SK-N-SH treated with all-trans-retinoic acid at 6 μM for 48 hours (cell line): ENCODE measurements around the gene SRPK2.

Experiments
- ATAC-seq: fragments of 200-7000 bp; cut with Tn5 transposase; 3 replicates; pipeline ENCODE4 v1.9.1; 2020; ENCODE audit warnings: mild to moderate bottlenecking, moderate library complexity
- ARNTL ChIP-seq: fragments of 450-650 bp; formaldehyde crosslinking; IDR thresholded peaks from 2 replicates; pipeline ENCODE4 v1.5.0; 2020; ENCODE audit warnings: low read depth, mild to moderate bottlenecking, moderate library complexity, borderline replicate concordance
- CSDC2 ChIP-seq: fragments of 250-450 bp; sonication (Bioruptor Pico); IDR thresholded peaks from 2 replicates; pipeline ENCODE4 v1.5.0; 2020; ENCODE audit warnings: mild to moderate bottlenecking, moderate library complexity
- GLIS3 ChIP-seq: fragments of 250-450 bp; sonication (Bioruptor Pico); IDR thresholded peaks from 2 replicates; pipeline ENCODE4 v1.5.0; 2020; ENCODE audit warnings: mild to moderate bottlenecking, moderate library complexity
- PPARA ChIP-seq: fragments of 250-450 bp; sonication (Bioruptor Pico); IDR thresholded peaks from 2 replicates; pipeline ENCODE4 v1.5.0; 2020; ENCODE audit warnings: mild to moderate bottlenecking, borderline replicate concordance
- RARB ChIP-seq: fragments of 250-450 bp; sonication (Bioruptor Pico); IDR thresholded peaks from 2 replicates; pipeline ENCODE4 v1.8.0; 2021; ENCODE audit warnings: mild to moderate bottlenecking, moderate library complexity
- SNAI2 ChIP-seq: fragments of 250-450 bp; sonication (Bioruptor Pico); IDR thresholded peaks from 2 replicates; pipeline ENCODE4 v1.5.0; 2020; ENCODE audit warnings: mild to moderate bottlenecking, moderate library complexity
- TCF4 ChIP-seq: fragments of 250-450 bp; sonication (Bioruptor Pico); IDR thresholded peaks from 2 replicates; pipeline ENCODE4 v1.8.0; 2021; ENCODE audit warnings: mild to moderate bottlenecking, moderate library complexity, borderline replicate concordance
- ZFP3 ChIP-seq: fragments of 250-450 bp; sonication (Bioruptor Pico); IDR thresholded peaks from 2 replicates; pipeline ENCODE4 v1.5.0; 2020; ENCODE audit warnings: mild to moderate bottlenecking, moderate library complexity
- ZFP30 ChIP-seq: fragments of 450-650 bp; formaldehyde crosslinking; IDR thresholded peaks from 2 replicates; pipeline ENCODE4 v1.5.0; 2022; ENCODE audit warnings: mild to moderate bottlenecking, moderate library complexity
- ZNF565 ChIP-seq: fragments of 450-650 bp; formaldehyde crosslinking; conservative IDR thresholded peaks from 2 replicates; pipeline ENCODE4 v1.5.0; 2020; ENCODE audit warnings: low read depth, mild to moderate bottlenecking, moderate library complexity
- ZNF70 ChIP-seq: fragments of 450-650 bp; formaldehyde crosslinking; IDR thresholded peaks from 2 replicates; pipeline ENCODE4 v1.5.0; 2020; ENCODE audit warnings: mild to moderate bottlenecking, moderate library complexity
- TF ChIP-seq, protein P1 (sequence below): fragments of 250-450 bp; sonication (Bioruptor Pico); IDR thresholded peaks from 2 replicates; pipeline ENCODE4 v1.5.1; 2021; ENCODE audit warnings: mild to moderate bottlenecking, moderate library complexity
- TF ChIP-seq, protein P2 (sequence below): fragments of 250-450 bp; sonication (Bioruptor Pico); IDR thresholded peaks from 2 replicates; pipeline ENCODE4 v1.5.1; 2020; ENCODE audit warnings: low read depth, mild to moderate bottlenecking, moderate library complexity
- TF ChIP-seq, protein P3 (sequence below): fragments of 250-450 bp; sonication (Bioruptor Pico); IDR thresholded peaks from 2 replicates; pipeline ENCODE4 v1.8.0; 2021; ENCODE audit warnings: low read depth, mild to moderate bottlenecking, moderate library complexity, borderline replicate concordance
- TF ChIP-seq, protein P4 (sequence below): fragments of 250-450 bp; sonication (Bioruptor Pico); IDR thresholded peaks from 2 replicates; pipeline ENCODE4 v1.8.0; 2020; ENCODE audit warnings: mild to moderate bottlenecking, moderate library complexity, borderline replicate concordance
- TF ChIP-seq, protein P5 (sequence below): fragments of 250-450 bp; sonication (Bioruptor Pico); IDR thresholded peaks from 2 replicates; pipeline ENCODE4 v1.5.0; 2020; ENCODE audit warnings: mild to moderate bottlenecking, moderate library complexity

Gene SRPK2

DNA sequence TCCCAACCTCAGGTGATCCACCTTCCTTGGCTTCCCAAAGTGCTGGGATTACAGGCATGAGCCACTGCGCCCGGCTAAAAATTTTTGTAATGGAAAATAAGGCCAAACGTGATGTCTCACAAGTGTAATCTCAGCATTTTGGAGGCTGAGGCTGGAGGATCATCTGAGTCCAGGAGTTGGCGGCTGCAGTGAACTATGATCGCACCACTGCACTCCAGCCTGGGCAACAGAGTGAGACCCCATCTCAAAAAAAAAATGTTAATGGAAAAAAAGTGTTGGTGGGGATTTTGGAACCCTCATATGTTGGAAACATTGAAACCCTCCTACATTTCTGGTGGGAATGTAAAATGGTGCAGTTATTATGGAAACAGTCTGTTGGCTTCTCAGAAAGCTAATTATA lies 2.7 kb upstream of the SRPK2 start:
- ATAC-seq: no peak
- TF ChIP-seq ZFP30 (CRISPR knock-in tag) (no peak), ARNTL (no peak)
- TF ChIP-seq, protein P1, sequence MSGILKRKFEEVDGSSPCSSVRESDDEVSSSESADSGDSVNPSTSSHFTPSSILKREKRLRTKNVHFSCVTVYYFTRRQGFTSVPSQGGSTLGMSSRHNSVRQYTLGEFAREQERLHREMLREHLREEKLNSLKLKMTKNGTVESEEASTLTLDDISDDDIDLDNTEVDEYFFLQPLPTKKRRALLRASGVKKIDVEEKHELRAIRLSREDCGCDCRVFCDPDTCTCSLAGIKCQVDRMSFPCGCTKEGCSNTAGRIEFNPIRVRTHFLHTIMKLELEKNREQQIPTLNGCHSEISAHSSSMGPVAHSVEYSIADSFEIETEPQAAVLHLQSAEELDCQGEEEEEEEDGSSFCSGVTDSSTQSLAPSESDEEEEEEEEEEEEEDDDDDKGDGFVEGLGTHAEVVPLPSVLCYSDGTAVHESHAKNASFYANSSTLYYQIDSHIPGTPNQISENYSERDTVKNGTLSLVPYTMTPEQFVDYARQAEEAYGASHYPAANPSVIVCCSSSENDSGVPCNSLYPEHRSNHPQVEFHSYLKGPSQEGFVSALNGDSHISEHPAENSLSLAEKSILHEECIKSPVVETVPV (CRISPR knock-in tag): no peak
- TF ChIP-seq, protein P2, sequence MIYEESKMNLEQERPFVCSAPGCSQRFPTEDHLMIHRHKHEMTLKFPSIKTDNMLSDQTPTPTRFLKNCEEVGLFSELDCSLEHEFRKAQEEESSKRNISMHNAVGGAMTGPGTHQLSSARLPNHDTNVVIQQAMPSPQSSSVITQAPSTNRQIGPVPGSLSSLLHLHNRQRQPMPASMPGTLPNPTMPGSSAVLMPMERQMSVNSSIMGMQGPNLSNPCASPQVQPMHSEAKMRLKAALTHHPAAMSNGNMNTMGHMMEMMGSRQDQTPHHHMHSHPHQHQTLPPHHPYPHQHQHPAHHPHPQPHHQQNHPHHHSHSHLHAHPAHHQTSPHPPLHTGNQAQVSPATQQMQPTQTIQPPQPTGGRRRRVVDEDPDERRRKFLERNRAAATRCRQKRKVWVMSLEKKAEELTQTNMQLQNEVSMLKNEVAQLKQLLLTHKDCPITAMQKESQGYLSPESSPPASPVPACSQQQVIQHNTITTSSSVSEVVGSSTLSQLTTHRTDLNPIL (CRISPR knock-in tag): no peak

DNA sequence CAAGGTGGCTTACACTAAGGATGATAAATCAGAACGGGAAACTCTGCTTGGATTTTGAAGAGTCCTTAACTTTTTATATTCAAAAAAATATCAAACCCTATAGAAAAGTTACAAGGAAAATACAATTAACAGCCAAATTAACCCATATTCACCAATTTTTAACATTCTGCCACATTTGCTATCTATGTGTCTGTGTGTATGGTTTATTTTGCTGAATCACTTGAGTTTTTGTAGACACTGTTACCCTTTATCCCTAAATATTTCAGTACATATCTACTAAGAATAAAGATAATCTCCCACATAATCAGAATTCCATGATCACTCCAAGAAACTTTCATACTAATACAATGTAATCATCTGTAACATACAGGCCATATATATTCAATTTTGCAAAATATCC lies 1.2 kb upstream of the SRPK2 start:
- TF ChIP-seq TCF4 (CRISPR knock-in tag) (no peak), GLIS3 (no peak), ARNTL (no peak), RARB (no peak), ZNF565 (CRISPR knock-in tag) (no peak), CSDC2 (CRISPR knock-in tag) (no peak), PPARA (no peak)
- TF ChIP-seq, protein P3, sequence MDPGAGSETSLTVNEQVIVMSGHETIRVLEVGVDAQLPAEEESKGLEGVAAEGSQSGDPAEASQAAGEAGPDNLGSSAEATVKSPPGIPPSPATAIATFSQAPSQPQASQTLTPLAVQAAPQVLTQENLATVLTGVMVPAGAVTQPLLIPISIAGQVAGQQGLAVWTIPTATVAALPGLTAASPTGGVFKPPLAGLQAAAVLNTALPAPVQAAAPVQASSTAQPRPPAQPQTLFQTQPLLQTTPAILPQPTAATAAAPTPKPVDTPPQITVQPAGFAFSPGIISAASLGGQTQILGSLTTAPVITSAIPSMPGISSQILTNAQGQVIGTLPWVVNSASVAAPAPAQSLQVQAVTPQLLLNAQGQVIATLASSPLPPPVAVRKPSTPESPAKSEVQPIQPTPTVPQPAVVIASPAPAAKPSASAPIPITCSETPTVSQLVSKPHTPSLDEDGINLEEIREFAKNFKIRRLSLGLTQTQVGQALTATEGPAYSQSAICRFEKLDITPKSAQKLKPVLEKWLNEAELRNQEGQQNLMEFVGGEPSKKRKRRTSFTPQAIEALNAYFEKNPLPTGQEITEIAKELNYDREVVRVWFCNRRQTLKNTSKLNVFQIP (CRISPR knock-in tag): no peak
- TF ChIP-seq, protein P2 (CRISPR knock-in tag): no peak
- ATAC-seq: no peak

DNA sequence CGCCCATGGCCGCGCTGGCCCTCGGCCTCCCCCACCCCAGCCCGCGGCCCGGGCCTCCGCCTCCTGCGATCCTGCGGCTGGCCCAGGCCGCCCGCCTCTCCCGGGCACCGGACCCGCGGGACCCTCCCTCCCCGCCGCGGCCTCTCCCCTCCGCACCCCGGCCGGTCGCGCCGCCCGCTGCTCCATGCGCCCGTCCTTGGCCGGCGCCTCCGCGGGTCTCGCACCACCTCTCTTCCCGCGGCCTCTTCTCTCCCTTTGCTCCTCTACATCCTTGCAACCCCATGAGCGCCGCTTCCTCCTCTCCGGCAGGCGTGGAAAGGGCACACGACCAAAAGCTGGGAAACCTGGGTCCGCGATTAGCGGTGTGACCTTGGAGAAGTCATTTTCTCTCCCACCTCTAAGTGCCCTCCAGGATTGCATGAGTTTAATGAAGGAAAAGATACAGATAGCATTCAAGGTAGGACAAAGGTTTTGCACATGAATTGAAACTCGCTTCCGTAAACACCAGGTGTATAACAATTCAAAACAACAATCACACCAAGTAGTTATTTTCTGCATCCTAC lies 448 bp upstream of the SRPK2 start:
- TF ChIP-seq, protein P4, sequence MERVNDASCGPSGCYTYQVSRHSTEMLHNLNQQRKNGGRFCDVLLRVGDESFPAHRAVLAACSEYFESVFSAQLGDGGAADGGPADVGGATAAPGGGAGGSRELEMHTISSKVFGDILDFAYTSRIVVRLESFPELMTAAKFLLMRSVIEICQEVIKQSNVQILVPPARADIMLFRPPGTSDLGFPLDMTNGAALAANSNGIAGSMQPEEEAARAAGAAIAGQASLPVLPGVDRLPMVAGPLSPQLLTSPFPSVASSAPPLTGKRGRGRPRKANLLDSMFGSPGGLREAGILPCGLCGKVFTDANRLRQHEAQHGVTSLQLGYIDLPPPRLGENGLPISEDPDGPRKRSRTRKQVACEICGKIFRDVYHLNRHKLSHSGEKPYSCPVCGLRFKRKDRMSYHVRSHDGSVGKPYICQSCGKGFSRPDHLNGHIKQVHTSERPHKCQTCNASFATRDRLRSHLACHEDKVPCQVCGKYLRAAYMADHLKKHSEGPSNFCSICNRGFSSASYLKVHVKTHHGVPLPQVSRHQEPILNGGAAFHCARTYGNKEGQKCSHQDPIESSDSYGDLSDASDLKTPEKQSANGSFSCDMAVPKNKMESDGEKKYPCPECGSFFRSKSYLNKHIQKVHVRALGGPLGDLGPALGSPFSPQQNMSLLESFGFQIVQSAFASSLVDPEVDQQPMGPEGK (CRISPR knock-in tag): no peak
- TF ChIP-seq, protein P5, sequence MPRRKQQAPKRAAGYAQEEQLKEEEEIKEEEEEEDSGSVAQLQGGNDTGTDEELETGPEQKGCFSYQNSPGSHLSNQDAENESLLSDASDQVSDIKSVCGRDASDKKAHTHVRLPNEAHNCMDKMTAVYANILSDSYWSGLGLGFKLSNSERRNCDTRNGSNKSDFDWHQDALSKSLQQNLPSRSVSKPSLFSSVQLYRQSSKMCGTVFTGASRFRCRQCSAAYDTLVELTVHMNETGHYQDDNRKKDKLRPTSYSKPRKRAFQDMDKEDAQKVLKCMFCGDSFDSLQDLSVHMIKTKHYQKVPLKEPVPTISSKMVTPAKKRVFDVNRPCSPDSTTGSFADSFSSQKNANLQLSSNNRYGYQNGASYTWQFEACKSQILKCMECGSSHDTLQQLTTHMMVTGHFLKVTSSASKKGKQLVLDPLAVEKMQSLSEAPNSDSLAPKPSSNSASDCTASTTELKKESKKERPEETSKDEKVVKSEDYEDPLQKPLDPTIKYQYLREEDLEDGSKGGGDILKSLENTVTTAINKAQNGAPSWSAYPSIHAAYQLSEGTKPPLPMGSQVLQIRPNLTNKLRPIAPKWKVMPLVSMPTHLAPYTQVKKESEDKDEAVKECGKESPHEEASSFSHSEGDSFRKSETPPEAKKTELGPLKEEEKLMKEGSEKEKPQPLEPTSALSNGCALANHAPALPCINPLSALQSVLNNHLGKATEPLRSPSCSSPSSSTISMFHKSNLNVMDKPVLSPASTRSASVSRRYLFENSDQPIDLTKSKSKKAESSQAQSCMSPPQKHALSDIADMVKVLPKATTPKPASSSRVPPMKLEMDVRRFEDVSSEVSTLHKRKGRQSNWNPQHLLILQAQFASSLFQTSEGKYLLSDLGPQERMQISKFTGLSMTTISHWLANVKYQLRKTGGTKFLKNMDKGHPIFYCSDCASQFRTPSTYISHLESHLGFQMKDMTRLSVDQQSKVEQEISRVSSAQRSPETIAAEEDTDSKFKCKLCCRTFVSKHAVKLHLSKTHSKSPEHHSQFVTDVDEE (CRISPR knock-in tag): peak; percentile 49; the same call in 1 of the 2 replicates
- TF ChIP-seq ZFP3 (CRISPR knock-in tag) (peak; percentile 98), CSDC2 (CRISPR knock-in tag) (peak; percentile 56; the same call in 1 of the 2 replicates), ARNTL (no peak), PPARA (no peak), TCF4 (CRISPR knock-in tag) (no peak), GLIS3 (0 out of 2 replicates have a peak, but pooled peaks have one; percentile 61), SNAI2 (CRISPR knock-in tag) (no peak), ZFP30 (CRISPR knock-in tag) (no peak), ZNF70 (CRISPR knock-in tag) (peak; percentile 50; the same call in 1 of the 2 replicates)
- TF ChIP-seq, protein P1 (CRISPR knock-in tag): no peak
- TF ChIP-seq, protein P3 (CRISPR knock-in tag): no peak
- ATAC-seq: peak; percentile 74
